Hematopoietic multipotent progenitor cell treated with erythropoietin and hydrocortisone succinate and interleukin-3 and kit ligand, for 6 days (in vitro differentiated cells): ENCODE data around the gene SNX9.
"Not testable (repeated sequence)": the region's sequence is repeated elsewhere in the genome, so short reads cannot be mapped to it uniquely, and the experiment has no call there.

Source experiments
- DNase-seq: peaks from one replicate; pipeline ENCODE4 v3.0.0-alpha.2; 2015

SNX9 gene

DNA sequence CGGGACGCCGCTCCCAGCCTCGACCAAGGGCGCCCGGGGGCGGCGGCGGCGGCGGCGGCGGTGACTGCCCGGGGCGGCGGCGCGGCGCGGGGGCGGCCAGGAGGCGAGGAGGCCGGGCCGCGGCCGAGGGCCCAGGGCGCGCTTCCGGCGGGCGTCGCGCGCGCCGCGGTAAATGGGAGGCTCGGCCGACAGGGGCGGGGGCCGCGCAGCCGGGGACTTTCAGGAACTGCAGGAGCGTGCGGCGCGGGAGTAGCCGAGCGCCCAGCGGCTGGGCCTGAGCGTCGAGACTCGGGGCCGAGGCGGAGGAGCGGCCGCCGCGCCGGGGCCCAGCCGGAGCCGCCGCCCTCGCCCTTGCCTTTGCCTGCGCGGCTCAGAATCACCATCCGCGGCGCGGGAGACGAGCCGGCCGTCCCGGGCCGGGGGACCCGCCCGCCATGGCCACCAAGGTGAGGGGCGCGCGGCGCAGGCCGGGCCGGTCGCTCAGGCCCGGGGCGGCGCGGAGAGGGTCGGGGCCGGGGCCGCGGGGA is at the start of gene SNX9:
TSS of gene SNX9 (plus strand) at position 246 of the 527 bp plus-strand sequence. CDS start at position 435, 189 bp downstream.
- DNase-seq, result peak; percentile 84

DNA sequence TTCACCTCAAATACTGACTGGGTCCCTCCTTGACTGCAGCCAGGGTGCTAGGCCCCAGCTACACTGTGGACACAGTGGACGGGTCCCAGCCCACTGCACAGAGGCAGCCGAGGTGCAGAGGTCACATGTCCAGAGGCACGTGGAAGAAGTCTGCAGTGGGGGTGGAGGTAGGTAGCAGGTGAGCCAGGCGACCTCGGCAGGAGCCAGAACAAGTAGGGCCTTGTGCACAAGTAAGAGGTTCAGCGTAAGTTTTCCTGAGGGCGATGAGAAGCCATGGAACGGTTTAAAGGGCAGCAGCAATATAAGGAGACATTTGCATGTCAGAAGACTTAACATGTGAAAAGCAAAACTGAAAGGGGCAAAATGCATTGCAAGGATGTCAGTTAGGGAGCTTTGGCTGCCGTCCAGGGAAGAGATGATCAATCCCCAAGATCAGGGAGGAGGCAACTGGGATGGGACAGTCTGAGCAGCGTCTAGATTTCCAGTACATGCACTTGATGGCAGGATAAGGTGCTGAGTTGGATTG is 49.7 kb upstream of the SNX9 start:
- peak; percentile 27 for DNase-seq

DNA sequence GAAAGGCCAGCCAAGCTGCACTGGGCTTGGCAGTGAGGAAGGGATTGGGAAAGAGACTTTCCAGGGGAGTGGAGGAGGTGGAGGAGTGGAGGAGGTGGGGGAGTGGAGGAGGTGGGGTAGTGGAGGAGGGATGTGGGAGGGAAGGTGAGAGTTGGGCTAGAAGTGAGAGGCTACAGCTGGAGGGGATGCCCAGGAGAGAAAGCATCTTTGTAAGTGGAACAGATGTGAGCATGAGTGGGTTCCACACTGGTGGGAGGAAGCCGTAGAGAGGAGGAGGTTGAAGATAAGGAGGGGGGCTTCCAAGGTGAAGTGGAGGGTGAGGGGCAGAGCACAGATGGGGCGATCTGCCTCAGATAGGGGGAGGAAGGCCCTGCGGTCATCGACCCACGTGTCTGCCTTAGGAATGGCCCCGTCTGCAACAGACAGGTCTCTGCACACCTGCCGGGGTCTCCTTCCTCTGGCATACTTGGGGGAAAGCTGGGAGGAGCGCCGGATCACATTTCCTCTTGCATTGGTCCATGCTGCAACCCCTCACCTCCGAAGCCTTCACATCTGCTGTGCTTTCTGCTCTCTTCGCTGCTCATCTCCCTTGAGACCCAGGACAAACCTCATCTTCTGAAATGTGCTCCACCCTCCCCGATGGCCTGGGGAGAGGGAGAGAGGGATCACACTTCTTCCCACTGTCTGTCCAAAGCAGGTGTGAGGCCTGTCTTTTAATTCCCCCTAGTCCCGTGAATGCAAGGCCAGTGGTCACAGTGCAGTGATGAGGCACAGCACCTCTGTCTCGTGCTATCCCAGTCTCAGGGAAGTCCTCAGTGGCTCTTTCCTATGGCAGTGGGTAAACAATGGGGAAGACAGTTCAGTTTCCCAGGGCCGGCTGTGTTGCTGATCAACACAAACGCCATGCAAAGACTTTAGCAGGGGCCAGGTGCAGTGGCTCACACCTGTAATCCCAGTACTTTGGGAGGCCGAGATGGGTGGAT is 48.6 kb upstream of the SNX9 start:
- DNase-seq, result no peak

DNA sequence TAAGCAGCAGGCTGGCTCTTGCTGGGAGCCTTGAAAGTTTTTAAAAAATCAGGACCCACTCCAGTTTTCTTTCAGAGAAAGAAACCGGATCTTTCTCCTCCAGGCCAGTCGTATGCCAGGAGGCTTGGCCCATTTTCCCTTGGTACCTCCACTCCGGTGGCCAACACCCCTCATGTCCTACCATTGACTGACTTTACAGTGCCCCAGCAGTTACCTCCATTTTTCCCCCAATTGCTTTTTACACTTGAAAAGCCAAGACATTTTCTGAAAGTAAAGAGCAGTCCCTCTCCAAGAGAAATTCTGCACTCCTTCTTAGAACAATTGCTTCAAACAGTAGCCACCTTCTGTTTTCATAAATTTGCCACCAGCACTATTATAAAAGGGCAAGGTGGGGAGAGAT is 47.7 kb upstream of the SNX9 start:
- no peak for DNase-seq

DNA sequence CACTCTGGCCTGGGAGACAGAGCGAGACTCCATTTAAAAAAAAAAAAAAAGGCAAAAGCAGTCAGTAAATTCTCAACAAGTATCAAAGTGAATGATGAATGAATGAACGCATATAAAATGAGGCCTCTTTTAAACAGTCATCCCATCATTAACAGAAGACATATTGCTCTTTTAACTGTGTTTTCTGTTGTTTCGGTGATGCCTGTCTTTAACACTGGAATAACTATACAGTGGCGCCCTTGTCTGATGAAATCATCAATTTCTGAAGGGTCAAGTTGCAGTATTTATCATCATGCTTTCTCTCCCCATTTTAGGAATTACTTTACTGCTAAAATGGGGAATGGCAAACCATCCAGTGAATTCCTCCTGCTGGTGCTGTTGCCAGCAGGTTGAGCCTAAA is 45.7 kb upstream of the SNX9 start:
- no peak for DNase-seq

DNA sequence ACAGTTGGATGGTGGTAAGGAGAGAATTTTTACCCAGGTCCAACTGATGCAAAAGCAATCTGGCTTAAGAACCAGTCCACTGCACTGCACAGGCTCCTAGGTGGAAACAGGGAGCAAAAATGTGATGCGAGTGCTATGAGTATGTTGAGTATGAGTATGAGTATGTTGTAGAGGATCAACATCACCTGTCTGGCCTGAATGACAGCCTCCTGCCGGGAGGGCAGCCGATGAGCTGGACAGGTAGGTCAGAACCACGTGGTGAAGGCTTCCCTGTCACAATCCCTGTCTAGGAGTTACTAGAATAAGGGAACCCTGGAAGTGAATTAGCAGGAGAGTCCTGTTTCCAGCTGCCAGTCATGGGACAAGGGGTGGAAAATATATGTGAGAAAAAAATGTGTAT is 44.3 kb upstream of the SNX9 start:
- no peak for DNase-seq

DNA sequence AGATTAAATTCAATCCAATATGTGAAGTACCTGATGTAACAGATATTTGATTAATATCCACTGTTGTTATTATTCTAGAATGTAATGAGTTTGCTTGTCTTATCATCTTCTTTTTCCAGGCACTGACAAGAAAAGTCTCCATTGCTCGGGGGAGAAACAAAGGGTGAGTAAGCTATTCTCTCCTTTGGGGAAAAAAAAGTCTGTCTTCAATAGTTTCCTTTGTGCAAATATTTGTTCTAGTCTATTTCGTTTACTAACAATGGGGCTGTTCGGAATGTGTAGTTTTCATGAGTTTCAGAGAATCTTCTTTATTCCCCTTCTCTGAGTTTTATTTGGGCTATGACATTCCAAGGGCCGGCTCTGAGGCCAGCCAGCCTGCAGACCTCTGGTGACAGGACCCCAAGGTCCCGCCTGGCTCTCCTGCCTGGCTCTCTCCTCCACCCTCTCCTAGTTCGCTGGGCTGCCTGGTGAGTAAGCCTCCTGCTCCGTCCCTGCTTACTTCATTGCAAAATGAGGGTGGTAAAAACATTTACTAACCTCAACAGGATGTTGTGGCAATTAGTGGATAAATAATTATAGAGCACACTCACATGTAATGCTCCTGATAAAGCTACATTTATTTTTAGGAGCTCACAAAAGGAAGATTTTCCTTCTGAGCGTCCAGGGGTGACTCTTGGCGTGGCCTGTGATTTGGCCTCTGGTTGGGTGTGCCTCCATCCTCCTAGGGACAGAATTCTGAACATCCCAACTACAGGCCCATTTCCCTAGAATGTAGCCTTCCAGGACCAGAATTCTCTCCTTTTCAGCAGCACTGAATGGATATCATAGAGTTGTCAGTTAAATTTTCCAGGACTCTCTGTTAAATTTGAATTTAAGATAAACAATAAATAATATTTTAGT is 43.1 kb upstream of the SNX9 start:
- DNase-seq, result no peak

DNA sequence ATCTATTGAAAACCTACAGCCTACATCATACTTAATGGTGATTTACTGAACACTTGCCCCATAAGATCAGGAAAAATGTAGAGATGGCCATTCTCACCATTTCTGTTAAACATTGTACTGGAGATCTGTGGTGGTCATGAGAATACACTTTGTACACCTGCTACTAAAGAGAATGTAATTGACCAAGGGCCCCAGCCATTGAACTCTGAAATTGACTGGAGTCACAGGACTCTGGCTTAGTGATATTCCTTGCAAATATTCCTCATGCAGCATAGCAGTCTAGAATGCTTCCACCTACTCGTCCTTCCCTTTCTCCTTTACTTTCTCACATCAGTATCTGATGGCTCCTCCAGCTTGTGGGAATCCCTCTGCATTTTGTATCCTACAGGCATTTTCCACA is 37.4 kb upstream of the SNX9 start:
- no peak for DNase-seq

DNA sequence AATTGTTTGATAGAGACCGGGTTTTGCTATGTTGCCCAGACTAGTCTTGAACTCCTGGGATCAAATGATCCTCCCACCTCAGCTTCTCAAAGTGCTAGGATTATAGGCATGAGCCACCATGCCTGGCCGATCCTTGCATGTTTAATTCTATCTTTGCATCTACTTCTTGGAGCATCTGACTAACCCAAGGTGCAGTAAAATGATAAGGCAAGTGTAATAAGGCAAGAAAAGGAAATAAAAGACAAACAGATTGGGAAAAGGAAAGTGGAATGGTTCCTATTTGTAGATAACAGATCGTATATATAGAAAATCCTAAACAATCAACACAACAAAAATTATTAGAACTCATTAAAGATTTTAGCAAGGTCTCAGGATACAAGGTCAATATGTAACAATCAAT is 36.8 kb upstream of the SNX9 start:
- DNase-seq, result no peak

DNA sequence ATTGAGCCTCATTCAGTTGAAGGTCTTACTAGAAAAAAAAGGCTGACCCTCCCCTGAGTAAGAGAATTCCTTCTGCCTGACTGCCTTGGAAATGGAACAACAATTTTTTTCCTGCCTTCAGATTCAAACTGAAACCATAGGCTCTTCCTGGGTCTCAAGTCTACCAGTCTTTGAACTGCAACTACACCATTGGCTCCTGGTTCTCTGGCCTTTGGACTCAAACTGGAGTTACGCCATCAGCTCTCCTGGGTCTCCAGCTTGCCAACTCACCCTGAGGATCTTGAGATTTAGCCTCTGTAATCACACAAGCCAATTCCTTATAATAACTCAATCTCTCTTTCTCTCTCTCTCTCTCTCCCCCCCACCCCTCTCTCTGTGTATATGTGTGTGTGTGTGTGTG is 36.0 kb upstream of the SNX9 start:
- no peak for DNase-seq

DNA sequence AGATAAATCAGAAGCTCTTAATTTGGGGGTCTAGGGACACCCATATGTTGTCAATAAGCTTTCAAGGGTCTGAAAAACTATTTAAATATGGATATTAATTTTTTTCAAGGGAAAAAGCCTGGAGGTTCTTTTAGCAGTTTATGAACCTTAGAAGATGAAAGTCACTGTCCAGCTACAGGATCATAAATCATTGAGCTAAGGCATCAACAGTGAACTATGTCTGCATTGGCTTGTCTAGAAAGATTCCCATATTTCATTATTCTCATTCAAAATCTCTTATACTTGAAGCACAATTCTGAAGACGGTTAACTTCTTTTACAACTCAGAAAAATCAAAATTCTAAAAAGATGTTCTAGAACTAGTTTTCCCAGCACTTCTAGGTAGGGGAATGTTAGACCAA is 34.9 kb upstream of the SNX9 start:
- no peak for DNase-seq

DNA sequence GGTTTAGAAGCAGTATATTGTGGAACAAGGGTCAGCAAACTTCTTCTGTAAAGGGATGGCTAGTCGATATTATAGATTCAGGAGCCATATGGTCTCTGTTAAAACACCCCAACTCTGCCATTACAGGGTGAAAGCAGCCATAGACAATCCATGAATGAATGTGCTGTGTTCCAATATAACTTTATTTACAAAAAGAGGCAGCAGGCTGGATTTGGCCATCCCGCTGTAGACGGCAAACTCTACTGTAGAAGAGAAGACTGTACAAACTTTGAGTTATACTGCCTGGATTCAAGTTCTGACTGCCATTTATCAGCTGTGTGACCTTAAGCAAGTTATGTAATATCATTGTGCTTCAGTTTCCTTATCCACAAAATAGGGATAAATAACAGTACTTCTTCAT is 33.7 kb upstream of the SNX9 start:
- no peak for DNase-seq

DNA sequence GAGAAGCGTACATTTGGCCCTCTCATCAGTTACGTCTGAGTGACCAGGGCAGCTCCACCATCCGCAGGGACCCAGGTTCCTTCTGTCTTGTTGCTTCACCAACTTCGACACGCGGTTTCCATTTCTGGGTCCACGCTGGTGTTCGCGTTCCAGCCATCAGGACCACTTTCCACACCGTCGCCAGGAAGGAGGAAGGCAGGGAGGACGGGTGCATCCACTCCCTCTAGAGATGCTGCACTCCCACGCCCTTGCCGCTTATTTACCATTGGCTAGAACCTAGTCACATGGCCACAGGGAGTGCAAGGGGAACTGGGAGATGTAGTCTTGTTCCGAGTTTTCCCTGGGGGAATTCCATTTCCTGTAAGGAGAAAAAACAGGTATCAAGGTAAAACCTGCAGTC is 33.2 kb upstream of the SNX9 start:
- DNase-seq, result no peak

DNA sequence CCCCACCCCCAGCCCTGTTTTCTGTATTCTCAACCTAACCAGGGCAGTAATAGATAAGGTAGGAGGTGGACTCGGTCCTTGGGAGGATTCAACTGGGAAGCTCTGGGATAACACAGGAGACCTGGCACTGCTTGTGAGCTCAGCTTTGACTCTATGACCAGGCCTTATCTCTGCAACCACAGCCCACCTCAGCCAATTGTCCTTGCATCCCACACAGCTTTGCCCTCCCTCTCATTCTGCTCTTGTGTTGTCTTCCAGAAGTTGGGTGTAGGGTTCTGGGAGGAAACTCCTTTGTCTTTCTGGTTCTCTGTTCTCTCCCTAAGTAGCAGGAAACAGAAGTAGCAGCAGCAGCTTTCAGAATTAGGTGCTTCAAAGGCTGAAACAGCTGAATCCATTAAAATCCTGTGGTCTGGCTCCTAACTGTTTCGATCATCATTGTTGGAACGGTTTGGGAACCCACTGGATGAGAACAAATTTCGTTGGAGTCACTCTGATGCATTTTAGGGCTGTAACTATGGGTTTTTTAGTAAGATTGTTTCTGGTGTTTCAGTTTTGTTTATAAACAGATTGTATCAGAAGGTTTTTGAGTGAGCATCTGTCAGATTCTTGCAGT is 32.4 kb upstream of the SNX9 start:
- no peak for DNase-seq

DNA sequence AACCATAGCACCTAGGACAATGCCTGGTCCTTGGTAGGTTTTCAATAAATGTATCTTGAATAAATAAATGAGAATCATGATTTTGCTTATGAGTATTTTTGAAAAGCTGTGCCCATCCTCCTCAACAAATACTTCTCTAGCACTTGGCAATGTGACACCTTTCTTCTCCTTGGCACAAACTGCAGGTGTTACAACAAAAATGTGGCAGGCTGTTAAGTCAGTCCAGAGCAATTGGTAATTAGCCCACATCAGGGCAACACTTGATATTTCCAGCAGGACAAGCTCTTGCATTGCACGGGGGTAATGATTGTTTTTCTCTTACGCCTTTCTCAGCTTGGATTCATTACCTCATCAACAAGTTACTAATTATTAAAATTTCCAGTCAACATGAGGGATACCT is 31.6 kb upstream of the SNX9 start:
- no peak for DNase-seq

DNA sequence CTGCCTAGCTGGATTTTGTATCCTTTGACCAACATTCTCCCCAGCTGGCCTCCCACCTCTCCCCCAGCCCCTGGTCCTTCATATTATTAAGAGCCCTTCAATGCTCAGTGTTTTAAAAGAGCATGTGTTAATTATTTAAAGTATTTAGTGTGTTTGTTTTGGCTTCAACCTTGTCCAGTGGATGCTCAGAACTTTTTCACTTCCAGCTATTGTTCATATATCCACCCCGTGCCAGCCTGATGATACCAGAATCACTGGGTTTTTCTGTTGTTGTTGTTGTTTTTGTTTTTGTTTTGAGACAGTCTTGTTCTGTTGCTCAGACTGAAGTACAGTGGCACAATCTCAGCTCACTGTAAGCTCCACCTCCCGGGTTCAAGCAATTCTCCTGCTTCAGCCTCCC is 30.4 kb upstream of the SNX9 start:
- no peak for DNase-seq

DNA sequence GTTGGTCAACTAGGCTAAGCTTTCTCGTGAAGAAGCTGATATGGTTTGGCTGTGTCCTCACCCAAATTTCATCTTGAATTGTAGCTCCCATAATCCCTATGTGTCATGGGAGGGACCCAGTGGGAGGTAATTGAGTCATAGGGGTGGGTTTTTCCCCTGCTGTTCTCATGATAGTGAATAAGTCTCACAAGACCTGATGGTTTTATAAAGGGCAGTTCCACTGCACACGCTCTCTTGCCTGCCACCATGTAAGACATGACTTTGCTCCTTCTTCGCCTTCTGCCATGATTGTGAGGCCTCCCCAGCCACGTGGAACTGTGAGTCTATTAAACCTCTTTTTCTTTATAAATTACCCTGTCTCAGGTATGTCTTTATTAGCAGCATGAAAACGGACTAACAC is 29.0 kb upstream of the SNX9 start:
- not testable (repeated sequence) for DNase-seq

DNA sequence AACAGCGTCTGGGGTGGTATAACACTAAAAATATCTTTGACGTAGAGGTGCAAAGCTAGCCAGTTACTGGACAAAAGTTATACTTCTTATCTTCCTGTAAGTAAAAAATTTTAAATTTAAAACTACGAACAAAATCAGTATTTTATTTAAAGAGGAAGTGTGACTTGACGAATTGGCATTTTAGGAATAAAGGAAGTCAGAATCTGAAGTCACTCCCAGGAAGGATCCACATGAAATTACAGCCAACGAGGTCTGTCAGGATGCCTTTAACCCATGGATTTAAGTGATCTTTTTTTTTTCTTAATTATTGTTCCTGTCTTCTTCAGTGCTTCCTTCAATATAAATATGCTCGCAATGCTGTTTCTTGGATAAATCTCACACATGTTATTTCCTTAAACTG is 27.2 kb upstream of the SNX9 start:
- DNase-seq, result no peak

DNA sequence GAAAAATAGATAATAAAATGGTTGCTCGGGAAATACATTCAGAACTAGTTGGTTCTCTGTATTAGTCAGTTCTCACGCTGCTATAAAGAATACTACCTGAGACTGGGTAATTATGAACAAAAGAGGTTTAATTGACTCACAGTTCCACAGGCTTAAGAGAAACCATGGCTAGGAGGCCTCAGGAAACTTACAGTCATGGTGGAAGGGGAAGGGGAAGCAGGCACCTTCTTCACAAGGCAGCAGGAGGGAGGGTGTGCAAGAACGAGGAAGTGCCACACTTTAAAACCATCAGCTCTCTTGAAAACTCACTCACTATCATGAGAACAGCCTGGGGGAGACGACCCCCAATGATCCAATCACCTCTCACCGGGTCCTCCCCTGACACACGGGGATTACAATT is 24.2 kb upstream of the SNX9 start:
- DNase-seq, result no peak

DNA sequence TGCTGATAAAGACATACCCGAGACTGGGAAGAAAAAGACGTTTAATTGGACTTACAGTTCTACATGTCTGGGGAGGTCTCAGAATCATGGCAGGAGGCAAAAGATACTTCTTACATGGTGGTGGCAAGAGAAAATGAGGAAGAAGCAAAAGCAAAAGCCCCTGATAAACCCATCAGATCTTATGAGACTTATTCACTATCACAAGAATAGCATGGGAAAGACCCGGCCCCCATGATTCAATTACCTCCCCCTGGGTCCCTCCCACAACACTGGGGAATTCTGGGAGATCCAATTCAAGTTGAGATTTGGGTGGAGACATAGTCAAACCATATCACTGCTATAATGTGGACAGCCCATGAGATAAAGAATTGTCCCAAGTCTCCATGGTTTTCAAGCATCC is 23.5 kb upstream of the SNX9 start:
- DNase-seq, result not testable (repeated sequence)

DNA sequence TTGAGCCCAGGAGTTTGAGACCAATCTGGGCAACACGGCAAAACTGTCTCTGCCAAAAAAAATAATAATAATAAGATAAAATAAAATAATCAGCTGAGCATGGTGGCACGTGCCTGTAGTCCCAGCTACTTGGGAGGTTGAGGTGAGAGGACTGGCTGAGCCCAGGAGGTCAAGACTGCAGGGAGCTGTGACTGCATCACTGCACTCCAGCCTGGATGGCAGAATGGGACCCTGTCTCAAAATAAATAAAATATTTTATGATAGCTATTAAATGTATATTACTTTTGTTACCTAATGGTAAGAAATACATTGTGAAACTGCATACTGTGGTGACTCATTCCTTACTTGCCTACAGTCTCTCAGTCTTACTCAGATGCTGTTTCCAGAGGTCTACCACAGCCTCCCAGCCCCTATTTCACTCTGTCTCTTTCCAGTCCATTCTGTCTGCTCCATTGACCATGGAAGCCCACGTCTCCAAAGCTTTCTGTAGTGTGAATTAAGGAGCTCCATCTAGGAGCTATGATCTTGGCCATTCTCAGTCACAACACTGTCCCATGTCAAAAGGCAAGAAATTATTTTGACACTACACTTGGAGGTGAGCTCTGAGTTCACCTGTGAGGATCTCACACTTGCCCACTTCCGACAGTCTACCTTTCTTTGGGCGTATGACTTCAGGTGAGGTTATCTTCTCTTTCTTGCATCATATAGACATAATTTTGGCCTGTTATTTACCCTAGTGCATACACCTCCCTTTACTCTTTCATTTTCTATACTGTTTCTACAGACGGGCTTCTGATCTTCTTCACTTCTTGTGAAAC is 22.4 kb upstream of the SNX9 start:
- DNase-seq, result no peak
